GM18867 (cell line): ENCODE data around the gene MEDAG.

ENCODE experiments used
- ATAC-seq: cut with Tn5 transposase; IDR thresholded peaks from one replicate; pipeline ENCODE4 v1.9.1; 2021; ENCODE audit warnings: mild to moderate bottlenecking, moderate library complexity; ENCODE audit not compliant: unreplicated experiment

MEDAG gene

DNA sequence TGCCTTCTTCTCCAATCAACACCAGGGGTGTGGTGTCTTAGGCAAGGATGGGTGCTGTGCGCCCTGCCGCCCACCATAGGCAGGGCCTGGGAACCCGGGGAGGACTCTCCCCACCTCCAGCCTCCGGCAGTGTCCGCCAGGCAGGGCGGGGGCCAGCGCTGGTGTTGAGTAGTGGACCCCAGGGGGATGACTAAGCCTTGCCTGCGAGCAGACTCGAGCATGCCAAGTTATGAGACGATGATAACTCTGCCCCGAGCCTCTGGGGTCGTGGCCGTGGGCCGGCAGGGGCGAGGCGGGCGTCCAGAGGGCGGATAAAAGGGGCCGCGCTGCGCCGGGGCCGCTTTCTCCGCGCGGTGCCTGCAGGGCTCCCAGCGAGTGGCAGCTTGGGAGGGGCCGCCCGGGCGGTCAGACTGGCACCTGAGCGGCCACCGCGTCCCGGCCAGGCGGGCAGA, at the start of gene MEDAG:
TSS of gene MEDAG (plus strand) at position 340 of the 452 bp plus-strand sequence. CDS start 245 bp downstream, outside the sequence.
- no peak for ATAC-seq

DNA sequence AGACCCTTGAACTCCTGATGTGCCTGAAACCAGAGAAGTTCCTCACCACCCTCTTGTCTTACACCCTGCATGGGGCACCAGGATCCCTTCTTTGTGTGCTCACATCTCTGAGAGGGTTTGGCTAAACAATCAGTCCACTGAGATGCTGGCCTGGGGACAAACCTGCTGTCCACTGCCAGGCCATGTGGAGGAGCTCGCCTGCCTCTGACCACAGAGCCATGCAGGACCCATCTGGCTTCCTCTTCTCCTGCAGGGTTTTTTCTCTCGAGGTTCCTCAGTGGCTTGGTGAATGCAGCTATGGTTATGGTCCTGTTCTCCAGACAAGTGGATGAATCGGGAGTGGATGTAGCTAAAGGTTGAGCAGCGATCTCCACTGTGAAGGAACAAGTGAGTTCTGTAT, 49.1 kb upstream of the MEDAG start:
- no peak for ATAC-seq

DNA sequence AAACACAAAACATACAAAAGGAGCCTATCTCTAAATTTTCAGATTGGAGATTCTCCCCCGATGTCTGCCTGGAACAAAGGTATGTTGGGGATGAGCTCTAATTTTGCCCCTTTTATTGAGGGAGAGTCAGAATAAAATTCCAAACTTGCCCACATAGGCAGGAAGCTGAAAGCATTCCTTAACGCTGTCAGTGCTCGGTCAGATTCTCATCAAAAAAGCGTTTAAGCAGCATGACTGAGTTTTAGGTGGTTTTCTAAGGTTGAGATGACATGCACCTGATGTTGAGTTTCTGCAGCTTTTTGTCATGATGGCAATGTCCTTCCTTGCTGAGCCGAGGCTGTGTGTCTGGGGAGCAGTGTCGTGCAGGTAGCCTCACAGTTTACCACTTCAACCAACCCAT, 48.4 kb upstream of the MEDAG start:
- ATAC-seq = no peak

DNA sequence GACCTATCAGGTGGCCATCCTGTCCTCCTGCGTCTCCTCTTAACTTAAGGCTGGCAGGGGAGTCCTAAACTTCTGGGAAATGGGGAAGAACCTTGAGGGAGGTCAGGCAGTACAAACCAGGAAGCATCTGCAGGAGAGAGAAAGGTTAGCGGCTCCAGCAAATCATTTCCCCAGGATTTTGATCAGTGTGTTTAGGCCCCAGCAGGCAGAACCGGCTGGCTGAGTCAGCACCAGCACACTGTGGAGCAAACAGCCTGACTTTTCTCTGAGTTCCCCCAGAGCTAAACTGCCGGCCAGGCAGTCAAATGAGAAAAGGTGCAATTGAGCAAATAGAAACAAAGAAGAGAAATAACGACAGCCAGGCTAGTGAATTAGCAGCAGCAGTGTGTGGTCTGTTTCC, 46.7 kb upstream of the MEDAG start:
- ATAC-seq = no peak

DNA sequence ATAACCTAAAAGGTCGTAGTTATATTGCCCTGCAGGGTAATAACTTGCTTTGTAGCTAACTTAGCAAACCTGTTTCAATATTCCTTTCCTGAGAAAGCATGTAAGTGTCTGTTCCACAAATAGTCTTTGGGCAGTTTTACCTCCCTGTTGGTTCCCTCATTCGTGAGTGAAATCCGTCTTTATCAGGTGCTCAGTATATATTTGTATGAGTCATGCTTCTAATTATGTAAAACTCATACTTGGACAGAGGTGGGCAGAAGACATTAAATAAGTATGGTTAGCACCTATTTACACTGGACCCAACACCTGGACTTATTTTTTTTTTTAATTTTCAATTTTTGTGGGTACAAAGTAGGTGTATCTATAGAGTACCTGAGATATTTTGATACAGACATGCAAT, 44.9 kb upstream of the MEDAG start:
- ATAC-seq = no peak

DNA sequence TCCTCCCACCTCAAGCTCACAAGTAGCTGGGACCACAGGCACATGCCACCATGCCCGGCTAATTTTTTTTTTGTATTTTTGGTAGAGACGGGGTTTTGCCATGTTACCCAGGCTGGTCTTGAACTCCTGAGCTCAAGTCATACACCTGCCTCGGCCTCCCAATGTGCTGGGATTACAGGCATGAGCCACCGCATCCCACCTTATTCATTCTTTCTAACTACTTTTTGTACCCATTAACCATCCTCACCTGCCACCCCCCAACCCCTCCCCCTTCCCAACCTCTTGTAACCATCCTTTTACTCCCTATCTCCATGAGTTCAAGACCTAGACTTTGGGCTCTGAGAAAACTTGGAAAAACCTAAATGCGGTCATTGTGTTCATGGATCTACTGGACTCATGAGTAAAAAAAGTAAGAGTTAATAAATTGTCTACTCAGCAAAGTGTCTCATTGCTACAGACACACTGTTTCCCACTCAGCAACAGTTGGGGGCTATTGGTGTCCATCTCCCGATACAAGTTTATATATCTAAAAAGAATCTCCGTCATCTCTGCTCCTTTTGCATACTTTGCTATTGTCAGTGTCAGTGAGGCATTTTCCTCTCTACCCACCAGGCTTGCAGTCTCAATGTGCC, 44.1 kb upstream of the MEDAG start:
- ATAC-seq = no peak

DNA sequence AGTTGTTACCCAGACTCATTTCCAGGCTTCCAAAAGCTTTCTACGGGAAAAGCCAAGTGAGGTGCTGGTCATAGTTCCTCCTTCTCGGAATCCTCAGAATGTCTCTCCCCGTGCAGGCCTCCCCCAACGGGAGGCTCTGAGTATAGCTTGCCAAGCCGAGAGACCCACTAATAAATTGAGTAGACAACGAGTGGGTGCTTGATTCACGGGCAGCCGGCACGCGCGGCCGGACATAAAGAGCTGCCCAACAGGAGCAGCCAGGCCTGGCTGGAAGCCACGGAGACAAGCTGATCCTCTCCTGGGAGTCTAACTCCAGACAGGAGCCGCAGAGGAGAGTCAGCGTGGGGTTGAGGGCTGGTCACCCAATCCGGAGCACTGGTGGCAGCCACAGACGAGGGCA, 43.4 kb upstream of the MEDAG start:
- ATAC-seq = no peak

DNA sequence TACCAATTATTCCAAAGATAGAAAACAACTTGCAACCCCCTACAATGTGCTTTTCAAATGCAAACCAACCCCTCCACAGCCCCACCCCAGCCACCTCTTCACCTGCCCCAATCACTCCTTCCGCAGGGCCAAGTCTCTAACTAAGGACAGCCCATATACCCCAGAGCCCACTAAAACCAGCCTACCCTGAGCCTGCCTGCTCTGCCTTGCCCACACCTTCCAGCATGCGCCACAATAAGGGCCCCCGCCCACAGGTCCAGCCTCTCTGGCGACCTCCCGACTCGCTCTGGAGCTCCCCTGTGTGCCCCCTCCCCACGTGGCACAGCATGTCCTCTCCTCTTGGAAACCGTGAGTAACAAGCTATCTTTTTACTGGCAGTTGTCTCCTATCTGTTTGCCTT, 42.8 kb upstream of the MEDAG start:
- no peak for ATAC-seq

DNA sequence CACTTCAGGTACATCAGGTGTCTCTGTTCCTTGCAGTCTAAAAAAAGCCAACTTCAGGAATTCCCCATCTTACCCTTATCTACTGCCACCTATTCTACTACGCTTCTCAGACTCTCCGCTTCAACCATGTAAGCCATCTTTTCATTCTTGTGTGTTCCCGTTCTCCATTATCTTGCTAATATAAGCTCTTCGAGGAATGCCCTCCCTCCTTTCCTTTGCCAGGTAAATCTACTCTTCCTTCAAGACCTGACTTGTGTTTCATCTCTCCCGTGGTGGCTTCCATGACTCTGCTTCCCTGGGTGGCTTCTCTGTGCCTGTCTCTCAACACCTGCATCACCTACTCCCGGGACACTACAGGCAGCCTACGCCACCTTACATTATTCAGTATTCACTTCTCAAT, 42.3 kb upstream of the MEDAG start:
- ATAC-seq = no peak

DNA sequence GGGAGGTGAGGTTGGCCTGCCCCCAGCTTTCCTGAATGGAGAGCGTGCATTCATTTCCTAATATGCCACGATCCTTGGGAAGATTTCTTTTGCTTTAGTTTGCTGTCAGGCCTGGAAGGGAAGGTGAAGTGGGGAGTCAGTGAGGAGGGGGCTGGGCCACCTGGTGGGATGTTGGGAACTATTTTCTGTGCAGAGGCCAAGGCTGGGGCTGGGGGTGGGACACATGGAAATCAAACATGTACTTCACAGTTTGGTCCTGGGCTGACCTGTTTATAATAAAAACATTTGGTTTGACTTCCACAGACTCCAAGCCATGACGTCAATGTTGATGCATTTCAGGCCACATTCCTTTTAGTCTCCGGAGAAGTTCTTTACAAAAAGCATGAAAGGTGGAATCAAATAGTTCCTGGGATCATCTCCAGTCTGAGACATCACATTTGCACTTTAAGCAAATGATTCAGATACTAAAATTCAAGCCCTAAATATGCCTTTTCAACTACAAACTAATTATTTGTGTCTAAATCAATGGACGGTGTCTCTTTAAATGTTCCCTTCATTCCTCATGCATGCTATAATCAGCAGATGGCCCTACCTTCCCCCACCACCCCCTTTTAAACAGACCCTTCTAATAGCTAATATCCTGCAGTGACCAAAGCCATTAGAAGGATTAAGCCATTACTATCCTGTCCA, 41.5 kb upstream of the MEDAG start:
- ATAC-seq = no peak

DNA sequence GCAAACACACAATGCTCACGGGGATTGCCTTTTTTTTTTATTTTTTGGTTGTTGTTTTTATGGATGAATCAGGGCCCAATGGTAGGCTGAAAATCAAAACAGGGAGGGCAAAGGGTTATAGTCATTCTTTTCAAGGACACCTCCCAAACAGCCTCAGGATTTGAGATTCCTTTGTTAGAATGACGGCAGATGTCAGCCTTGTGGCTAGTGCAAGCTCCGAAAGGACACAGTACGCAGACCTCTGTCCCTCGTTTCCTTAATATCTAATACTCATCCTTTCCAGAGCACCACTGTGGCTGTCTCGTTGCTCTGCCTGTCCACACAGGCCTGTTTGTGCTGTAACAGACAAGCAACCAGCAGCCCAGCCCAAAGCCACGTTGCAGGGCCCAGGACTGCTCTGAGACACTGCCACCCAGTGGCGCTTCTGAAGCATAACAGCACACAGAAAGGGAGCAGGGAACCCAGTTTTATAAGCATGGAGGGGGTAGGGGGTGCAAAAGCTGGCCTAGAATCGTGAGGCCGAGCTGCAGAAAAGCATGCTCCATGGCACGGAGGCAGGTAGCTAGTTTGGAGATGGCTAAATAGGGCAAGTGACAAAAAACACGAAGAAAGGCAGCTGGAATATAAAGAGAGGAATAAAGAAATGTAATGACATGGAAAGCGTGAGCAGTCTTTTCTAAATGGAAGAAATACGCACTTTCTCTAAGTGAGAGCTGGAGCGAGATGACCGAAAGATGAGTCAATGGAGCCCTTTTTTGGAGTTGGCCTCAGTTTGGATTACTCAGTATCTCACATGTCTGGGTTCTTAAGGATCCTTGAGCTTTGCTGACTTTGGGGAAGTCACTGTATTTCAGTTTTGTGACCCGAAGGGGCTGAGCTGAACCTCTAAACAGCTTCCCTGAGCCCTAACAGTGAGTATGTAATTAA, 40.7 kb upstream of the MEDAG start:
- peak; percentile 89 for ATAC-seq

DNA sequence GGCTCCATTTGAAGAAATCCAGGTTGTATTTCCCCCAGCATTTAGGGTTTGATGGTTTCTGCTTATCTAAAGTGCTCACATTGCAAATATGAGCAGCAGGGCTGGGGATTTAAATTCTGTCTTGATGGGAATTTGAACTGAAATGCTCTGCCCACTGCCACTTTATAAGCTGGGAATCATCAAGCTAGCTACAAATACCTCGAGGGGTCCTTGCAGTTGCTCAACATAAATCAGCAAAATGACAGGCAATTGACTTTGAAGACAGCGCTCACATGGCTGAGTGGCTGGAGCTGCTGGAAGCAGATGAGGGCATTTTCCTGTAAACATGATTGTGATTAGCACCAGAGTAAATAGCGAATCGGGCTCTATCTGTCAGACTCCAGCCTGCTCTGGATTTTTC, 39.4 kb upstream of the MEDAG start:
- no peak for ATAC-seq

DNA sequence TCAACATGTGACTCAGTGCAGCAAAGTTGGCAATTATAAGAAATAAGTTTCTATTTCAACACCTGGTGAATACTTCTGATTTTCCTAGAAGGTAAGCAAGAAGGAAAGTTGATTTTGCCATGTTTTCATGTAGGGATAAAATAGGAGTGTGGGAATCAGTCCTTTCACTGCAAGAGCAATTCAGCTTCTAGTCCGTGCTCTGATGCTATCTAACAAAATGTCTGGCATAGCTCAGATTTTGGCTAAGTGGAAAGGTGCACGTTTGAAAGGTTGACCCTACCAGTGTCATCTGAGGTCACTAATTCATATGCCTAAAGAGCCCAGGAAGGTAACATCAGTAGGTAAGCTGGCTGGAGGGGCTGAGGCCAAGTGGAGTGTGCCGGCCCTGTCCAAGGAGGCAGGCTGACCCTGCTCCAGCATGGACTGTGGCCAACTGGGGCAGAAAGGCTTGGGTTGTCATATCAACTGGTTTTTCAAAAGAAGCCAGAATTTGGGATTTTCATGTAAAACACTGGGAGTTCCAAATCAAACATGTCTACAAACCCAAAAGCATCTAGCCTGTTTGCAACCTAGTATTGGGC, 38.9 kb upstream of the MEDAG start:
- no peak for ATAC-seq

DNA sequence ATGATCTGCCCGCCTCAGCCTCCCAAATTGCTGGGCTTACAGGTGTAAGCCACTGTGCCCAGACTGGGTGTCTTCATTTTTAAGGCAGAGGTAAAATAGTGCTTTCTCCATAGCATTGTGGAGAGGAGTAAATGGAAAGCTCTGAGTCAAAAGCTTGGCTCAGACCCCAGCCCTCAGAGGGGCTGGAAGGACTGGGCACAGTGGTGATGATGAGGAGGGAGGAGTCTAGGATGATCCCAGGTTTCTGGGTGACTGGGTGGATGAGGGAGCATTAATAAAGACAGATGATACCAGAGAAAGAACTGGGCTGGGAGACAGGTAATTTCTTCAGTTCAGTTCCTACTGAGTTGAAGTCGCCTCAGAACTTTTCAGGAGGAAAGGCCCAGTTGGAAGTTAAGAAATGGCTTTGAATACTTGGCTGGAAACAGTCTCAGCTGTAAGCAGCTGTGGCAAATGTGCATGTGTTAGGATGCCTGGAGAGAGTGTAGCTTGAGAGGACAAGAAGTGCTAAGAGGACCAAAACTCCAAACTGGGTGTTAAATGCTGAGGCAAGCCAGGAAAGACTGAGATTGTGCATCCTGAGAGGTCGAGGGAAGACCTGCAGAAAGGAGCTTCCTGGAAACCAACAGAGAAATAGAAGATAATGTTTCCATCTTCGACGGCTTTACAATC, 37.1 kb upstream of the MEDAG start:
- no peak for ATAC-seq

DNA sequence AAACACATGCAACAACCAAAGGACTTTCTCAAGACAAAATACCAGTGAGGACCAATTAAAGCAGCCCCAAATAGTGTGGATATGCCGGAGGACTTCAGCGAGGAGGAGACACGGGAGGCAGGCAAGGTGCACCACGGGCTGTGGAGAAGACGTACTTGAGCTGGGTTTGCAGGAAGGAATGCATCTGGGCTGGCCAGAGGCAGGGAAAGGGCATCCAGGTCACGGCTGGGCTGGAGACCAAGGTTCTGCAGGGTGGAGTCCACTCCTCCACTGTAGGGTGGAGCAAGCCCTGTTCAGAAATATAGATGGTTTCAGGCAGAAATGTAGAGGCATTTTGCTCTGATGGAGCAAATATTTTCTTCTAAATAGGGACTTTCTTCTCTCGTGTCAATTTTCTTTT, 36.6 kb upstream of the MEDAG start:
- no peak for ATAC-seq

DNA sequence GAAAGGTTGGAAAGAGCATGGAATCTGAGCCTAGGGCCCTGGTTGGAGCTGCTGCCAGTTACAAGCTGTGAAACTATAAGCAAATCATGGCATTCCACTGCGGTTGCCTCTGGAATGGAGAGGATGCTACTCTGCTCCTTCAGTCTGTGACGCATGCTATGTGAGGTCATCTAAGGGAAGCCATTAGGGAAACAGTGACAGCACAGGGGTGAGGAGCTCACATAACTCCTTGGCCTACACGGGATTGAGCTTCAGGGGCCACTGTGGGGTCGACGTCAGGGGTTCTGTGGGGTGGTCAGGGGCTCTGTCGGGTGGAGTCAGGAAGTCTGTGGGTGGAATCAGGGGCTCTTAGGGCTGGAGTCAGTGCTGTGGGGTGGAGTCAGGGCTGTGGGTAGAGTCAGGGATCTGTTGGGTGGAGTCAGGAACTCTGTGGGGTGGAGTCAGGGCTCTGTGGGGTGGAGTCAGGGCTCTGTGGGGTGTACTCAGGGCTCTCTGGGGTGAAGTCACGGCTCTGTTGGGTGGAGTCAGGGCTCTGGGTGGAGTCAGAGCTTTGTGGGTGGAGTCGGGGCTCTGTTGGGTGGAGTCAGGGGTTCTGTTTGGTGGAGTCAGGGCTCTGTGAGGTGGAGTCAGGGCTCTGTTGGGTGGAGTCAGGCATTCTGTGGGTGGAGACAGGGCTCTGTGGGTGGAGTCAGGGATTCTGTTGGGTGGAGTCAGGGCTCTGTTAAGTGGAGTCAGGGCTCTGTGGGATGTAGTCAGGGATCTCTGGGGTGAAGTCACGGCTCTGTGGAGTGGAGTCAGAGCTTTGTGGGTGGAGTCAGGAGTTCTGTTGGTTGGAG, 35.8 kb upstream of the MEDAG start:
- peak; percentile 76 for ATAC-seq

DNA sequence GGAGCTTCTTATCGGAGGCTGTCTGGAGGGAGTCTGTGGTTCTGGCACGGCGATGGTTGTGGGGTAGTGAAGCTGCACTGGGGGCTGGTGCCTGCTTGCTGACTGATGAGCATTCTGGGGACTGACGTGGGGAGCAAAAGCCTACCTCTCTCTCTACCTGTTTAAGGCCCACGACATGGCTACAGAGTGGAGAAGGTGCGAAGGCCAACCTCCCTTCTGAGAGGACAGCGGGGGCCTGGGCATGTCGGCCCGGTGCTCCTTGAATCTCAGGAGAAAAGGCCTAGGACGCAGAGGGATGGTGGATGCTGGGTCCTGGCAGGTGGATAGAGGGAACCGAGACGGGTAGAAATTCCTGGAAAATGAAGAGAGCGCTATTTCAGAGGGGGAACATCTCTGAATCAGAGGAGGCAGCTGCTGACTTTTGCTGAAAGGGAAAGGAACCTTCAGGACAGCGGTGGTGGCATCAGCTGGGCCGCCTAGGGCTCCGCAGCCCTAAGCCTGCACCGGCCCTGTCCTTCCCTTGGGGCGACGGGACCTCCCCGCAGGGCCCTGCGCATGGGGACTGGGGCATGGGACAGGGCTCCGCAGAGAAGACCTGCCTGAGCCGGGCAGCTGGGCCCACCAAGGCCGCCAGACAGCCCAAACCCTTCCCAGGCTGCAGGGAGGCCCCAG, 35.0 kb upstream of the MEDAG start:
- no peak for ATAC-seq

DNA sequence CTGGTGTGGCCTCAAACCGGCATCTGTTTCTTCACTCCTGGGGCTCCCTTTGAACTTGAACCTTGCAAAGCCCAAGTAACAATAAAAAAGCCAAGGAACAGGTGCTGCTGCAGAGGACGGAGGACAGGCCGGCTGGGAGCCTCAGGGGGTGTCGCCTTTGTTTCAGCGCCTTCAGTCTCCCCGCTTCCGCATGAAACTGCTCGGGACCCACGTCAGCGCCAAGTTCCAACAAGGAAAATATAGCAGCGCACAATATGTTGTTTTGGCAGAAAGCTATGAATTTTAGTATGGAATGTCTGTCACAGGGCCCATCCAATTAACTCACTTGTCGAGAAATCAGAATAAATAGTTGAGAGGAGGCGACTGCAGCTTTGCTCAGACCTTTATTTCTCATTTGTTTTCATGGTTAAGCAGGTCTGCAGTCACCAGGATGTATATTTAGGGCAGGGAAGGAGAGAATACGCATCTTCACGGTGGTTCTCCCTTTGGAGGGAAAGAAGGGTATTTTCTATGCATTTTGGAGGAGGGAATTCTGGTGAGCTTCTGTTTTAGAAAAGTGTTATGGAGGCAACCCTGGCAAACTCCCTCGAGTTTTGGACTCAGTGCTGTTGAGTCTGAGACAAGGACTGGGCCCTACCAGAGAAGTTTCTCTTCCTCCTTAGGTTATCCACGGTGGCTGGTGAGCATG, 34.3 kb upstream of the MEDAG start:
- ATAC-seq = no peak

DNA sequence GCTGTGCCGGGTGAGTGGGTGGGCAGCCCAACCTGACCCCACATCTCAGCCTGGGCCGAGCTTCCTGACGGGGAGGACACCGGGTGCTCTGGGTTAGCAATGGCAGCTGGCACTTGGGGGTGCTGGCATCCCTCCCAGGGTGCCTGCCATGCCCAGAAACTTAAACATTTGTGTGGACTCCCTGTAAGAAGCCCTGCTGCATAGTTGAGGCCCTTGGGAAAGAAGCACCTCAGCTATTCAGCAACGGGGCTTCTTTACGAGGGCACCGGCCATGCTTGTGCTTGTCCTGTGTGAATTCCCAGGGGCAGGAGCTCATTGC, 33.8 kb upstream of the MEDAG start:
- ATAC-seq = no peak
